Activated T-cell treated with anti-CD3 and anti-CD28 coated beads for 1 hour (primary cell): ENCODE measurements around the gene THADA.
"Not testable (repeated sequence)": the region's sequence is repeated elsewhere in the genome, so short reads cannot be mapped to it uniquely, and the experiment has no call there.

ENCODE experiments used
- DNase-seq: peaks from one replicate; pipeline ENCODE4 v3.0.0-alpha.2; 2020; ENCODE audit warnings: low read depth

THADA gene

GRCh38 chr2:43461453-43462073 lies 134.3 kb downstream of the THADA start:
- no peak for DNase-seq

DNA sequence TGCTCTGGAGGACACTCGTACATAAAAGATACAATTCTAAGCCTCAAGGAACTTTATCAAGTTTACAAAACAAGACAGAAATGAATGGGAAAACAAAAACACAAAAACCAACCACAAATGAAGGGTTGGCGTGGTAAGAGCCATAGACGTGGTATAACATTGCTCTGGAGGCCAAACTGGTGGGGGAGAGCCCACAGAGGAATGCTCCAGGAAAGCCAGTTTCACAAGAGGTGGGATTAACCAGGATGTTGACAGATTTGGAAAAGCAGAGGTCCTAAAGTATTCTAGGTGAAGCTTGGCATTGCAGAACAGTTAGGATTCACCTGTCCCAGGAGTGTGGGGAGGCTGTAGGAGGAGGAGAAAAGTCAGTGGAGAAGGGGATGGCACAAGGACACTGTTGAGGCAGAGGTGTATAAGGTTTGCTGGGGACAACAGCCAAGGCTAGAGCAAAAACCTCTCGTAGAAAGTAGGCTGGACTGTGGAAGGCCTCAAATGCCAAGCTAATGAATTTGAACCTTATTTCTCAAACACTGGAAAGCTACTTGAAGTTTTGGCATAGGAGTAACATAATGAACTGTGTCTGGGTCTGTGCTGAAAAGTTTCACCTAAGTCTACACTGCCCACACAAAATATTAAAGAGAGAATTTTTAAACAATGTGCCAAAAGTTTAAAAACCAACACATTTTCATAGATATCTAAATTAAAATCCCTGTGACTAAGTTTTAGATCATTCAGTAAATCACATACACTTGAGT lies 135.1 kb downstream of the THADA start:
- DNase-seq = no peak

- no peak for DNase-seq
These were observed 135.7 kb downstream of the THADA start for GRCh38 chr2:43460174-43460546.

GRCh38 chr2:43459446-43460173 lies 136.2 kb downstream of the THADA start:
- DNase-seq = no peak

- DNase-seq = no peak
These were observed 137.7 kb downstream of the THADA start for GRCh38 chr2:43458014-43458628.

DNA sequence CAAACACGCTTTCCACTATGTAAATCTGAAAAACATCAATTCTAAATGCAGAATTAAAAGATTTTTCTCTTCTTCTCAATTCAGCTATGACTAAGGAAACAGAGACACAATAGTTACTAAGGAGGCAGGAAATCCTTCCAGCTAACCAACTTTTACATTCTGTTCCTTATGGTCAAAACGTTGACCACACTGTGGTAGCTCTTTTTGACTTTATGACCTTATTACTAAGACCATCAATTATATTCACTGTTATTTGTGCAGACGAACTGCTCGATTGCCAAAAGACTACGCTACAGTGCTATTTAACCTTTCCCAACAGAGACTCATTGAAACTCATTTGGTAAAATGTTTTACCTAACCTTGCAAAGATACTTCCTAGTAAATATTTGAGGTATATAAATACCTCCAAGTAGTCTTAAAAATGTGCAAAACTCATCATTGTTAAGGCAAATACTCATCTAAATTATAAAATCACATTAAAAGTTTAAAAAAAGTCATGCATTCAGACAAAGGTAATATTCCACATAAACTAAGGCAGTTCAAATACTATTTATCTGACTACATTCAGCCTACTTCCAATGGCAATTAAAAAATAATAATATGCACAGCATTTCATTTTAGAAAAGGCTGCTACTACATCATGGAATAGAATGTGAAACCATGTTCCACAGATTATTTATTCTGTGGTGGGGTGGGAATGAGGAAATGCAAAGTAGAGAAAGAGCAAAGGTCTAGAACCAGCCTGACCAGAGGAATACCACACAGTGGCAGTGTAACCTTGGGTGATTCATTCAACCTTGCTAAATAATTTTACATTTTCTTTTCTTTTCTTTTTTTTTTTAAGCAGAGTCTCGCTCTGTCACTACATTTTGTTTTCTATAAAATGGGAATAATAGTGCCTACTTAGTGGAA lies 139.9 kb downstream of the THADA start:
- no peak for DNase-seq

- DNase-seq = no peak
These were observed 140.5 kb downstream of the THADA start for GRCh38 chr2:43455296-43455695.

- no peak for DNase-seq
These were observed 141.0 kb downstream of the THADA start for GRCh38 chr2:43454791-43455190.

- DNase-seq = no peak
These were observed 142.4 kb downstream of the THADA start for GRCh38 chr2:43453179-43454170.

DNA sequence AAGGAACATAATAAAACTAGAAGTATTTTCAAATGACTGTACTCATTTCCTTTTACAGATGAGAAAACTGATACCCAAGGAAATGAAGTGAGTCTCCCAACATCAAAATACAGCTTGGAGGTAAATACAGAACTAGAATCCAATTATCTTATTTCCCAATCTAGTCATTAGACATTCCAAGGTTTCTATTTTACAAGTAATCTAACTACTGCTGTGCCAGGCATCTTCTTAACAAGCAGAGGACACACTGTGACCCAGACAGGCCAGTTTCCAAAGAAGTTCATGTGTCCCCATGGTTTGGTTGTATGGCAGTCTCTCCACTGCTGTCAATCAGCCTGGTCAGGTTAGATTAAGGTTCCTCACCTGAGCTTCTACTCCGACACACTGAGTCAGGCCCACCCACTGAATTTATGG lies 143.5 kb downstream of the THADA start:
- DNase-seq = no peak

DNA sequence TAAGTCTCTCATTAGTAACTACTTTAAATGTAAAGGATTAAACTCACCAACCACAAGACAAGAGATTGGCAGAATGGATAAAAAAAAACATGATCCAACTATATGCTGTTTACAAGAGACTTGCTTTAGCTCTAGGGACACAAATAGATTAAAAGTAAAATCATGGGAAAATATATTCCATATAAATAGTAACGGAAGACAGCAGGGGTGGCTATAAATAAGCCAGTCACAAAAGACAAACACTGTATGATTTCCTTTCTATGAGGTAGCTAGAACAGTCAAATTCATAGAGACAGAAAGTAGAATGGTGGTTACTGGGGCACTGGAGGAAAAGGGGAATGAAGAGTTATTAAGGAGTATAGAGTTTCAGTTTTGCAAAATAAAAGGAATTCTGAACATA lies 145.2 kb downstream of the THADA start:
- DNase-seq = no peak

- DNase-seq = no peak
These were observed 147.1 kb downstream of the THADA start for GRCh38 chr2:43448822-43449110.

GRCh38 chr2:43448011-43448821 lies 147.6 kb downstream of the THADA start:
- no peak for DNase-seq

- not testable (repeated sequence) for DNase-seq
These were observed 149.1 kb downstream of the THADA start for GRCh38 chr2:43446755-43447154.

DNA sequence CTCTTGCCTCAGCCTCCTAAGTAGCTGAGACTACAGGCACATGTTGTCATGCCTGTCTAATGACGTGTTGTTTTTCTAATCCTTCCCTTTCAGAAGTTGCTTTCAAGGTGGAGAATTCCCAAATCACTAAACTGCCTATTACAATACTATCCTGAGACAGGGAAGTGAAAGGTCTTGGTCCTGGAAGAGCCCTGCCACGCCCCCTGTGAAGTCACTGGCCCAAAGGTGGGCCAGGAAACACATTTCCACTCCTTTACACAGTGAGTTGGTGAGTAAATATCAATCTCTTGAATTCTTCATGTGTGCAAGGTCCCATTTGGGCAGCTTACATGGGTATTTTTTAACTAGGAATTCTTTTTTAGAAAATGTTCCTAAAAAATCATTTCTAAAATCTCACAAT lies 150.1 kb downstream of the THADA start:
- no peak for DNase-seq

DNA sequence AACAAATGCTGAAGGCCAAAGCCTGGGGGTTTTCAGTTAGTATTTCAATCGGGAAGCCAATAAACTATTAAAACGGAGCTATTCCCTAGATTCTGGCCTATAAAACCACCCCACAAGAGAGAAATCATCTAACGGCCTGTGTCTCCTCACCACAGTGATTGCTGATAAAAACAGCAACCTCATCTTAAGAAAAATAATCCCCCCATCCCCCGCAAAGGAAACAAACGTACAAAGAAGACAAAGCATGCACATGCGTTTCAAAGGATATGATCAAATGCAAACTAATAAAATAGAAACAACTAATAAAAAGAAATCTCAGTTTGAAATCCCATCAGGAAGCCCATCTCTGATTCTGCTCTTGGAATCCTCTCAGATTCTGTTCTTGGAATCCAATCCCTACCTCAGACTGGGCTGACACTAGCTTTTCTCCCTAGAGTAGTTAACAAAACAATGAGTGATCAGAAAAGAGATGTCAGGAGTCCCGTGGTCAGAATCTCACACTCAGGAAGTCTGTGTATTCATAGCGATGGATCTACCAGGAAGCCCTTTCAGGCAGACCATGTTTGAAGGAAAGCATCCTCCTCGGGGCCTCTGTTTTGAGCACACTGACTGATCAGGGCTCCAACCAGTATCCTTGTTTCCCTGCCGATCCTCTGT lies 150.7 kb downstream of the THADA start:
- no peak for DNase-seq

DNA sequence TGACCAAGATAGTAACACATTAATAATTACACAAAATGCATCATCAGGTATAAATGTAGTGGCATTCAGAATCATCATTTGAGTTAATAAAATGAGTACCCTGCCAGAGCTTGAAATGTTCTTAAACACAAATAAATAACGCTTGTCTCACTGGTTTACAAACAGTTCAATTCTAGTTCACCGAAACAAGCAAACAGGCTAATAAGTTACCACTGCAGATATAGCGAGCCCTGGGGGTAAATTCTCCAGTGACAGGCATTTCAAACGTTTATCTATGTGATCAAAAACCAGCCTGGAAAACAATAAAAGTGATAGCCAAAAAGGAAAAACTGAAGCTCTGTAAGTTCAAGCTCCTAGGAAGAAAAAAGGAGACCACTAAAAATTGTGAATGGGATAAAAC lies 152.6 kb downstream of the THADA start:
- no peak for DNase-seq

GRCh38 chr2:43441195-43441594 lies 154.6 kb downstream of the THADA start:
- DNase-seq = no peak
